GM13977 (cell line): ENCODE data around the gene MAPKBP1.
A peak's percentile ranks its signal among the peaks of the same experiment; 100 is the strongest.

Experiments used
- DNase-seq: peaks from one replicate; pipeline ENCODE4 v3.0.0; 2012; ENCODE audit warnings: low spot score
- CTCF ChIP-seq: IDR thresholded peaks from 2 replicates; pipeline ENCODE4 v1.5.1; 2012; ENCODE audit warnings: mild to moderate bottlenecking, control low read depth; ENCODE audit not compliant: insufficient read depth; ENCODE audit errors: extremely low read depth, missing control alignments
- in situ Hi-C: fragments of 300-500 bp; cut with MboI; formaldehyde crosslinking; loops from one replicate; pipeline ENCODE4 v1.12.0; 2022; ENCODE audit warnings: low sequenced_read_pairs, low pct_unique_long_range_greater_than_20kb, mixed read lengths, inconsistent platforms; ENCODE audit not compliant: unreplicated experiment

Gene MAPKBP1

DNA sequence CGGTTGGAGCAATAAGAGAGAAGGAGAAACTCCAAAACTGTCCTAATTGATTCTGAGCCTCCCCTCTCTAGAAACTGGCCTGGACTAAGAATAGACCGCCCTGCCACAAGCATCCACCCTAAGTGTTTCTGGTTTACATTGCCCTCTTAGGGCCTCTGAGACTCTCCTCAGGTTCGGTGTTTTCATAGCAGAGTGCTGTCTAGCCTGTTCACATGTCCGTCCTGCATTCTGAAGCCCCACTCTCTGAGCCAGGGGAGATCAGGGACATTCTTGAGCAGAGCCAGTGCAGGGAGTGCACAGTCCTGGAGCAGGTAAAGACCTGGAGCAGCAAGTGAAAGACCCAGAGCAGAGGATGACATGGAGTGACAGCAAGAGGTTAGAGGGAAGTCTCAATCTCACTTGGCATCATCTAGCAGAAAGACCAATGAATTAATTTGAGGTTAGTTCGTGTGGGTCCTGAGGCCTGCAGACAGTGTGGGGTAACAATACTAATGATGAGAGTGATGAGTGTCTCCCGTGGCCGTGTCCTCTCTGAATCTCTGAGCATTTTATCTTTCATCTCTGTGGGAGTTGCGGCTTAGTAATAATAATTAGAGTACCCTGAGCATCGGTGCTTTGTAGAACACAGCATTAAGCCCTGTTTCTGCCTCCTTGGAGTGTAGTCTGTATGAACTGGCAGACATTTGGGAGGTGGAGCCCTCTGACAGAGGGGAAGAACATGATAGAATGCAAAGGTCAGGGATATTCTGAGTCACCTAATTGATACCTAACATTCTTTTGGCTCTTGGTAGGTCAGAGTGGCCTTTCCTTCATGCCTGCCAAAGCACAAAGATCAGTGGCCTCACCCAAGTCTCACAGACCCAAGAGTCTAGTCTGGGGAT lies 24.6 kb downstream of the MAPKBP1 start:
- peak; percentile 30 for DNase-seq
- in situ Hi-C loops: no loop called here
- TF ChIP-seq CTCF: no peak

DNA sequence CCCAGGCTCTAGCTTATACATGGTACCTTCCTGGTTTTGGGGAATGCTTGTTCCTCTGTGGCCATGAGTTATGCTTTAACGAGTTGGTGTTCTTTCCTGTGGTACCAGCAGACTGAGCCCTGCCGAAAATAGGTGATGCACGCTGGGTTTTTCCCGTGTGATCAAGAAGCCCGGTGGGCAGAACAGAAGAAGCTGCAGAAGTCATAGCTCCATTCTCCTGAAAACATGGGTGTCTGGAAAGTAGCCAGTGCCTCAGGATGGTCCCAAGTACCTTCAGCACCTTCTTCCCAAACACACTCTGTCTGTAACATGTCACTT lies 25.2 kb downstream of the MAPKBP1 start:
- TF ChIP-seq CTCF: no peak
- peak; percentile 36 for DNase-seq
- in situ Hi-C loops: no loop called here

DNA sequence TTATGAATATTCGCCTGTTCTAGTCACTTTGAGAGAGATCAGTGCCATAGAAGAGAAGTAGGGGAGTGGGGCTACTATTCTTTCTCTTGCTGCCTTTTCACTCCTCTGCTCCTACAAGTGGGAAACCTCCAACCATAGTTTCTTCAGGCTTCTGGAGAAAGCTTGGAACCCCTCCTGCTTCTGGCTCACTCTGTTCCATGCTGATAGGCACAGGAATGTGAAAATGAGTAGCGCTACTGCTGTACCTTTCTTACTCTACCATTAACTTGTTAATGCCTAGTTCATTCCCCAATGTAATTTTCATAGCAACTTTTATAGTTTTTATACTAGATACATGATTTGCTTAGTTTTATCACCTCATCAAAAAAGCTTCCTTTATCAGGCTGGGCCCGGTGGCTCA lies 26.9 kb downstream of the MAPKBP1 start:
- no peak for TF ChIP-seq CTCF
- in situ Hi-C loops: no loop called here
- DNase-seq: no peak

DNA sequence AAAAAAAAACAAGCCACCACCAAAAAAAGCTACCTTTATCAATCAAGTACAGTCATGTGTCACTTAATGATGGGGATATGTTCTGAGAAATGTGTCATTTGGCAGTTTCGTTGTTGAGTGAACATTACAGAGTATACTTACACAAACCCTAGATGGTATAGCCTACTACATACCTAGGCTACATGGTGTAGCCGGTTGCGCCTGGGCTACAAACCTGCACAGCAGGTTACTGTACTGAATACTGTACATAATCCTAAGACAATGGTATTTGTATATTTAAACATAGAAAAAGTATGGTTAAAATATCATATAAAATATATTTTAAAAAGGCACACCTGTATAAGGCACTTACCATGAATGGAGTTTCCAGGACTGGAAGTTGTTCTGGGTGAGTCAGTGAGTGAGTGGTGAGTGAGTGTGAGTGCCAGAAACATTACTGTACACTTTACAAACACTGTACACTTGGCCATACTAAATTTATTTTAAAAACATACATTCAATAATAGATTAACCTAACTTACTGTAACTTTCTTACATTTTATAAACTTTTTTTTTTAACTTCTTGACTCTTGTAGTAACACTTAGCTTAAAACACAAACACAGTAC lies 27.7 kb downstream of the MAPKBP1 start:
- in situ Hi-C loops: no loop called here
- DNase-seq: no peak
- no peak for TF ChIP-seq CTCF

DNA sequence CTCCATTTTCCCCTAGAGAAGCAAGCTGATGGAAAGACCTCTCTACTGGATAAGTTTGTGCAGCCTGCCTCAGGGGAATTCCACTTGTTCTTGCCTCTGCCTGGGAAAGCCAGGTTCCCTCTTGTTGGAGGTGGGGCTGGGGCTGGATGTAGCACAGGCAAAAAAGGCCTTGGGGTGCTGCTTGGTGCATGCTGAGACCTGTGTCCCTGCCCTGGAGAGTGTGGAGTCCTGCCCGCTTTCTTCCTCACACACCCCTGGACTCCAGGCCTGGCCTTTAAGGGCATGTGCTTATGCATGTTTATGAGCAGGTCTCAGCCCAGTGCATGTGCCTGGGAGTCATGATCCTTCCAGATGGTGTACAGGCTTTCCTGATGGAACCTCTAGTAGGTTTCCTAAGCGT lies 30.1 kb downstream of the MAPKBP1 start:
- no peak for TF ChIP-seq CTCF
- in situ Hi-C loops: no loop called here
- no peak for DNase-seq

- no peak for TF ChIP-seq CTCF
- in situ Hi-C loops: no loop called here
- no peak for DNase-seq
These were observed 30.8 kb downstream of the MAPKBP1 start for GRCh38 chr15:41804916-41805666.
